Activated naive CD4-positive, alpha-beta T cell treated with anti-CD3 and anti-CD28 coated beads, Interleukin-2, amount 10 ng/mL, durations not matched to agents 7 days and 5 days (primary cell): ENCODE results near the gene ADGRG4.
A peak's percentile ranks its signal among the peaks of the same experiment; 100 is the strongest.
"Not testable (repeated sequence)": the region's sequence is repeated elsewhere in the genome, so short reads cannot be mapped to it uniquely, and the experiment has no call there.

ENCODE experiments used
- CTCF ChIA-PET: fragments of 350-600 bp; sonication (Branson Sonifier 250); formaldehyde crosslinking; loops from one replicate; lab custom pipeline; 2021; ENCODE audit warnings: antibody characterized with exemption; lab: Charles Lee
- DNase-seq: peaks from one replicate; pipeline ENCODE4 v3.0.0-alpha.2; 2020
- H3K27ac Mint-ChIP-seq: one replicate; pipeline ENCODE4 v1.8.0; 2021; ENCODE audit warnings: mild to moderate bottlenecking, moderate library complexity, mixed read lengths
- H3K27me3 Mint-ChIP-seq: one replicate; pipeline ENCODE4 v1.8.0; 2021; ENCODE audit warnings: mild to moderate bottlenecking, mixed read lengths
- H3K36me3 Mint-ChIP-seq: one replicate; pipeline ENCODE4 v1.8.0; 2021; ENCODE audit warnings: mixed read lengths
- H3K4me1 Mint-ChIP-seq: one replicate; pipeline ENCODE4 v1.8.0; 2021; ENCODE audit warnings: mixed read lengths
- H3K4me3 Mint-ChIP-seq: one replicate; pipeline ENCODE4 v1.8.0; 2021; ENCODE audit warnings: mild to moderate bottlenecking, moderate library complexity, mixed read lengths
- H3K9me3 Mint-ChIP-seq: one replicate; pipeline ENCODE4 v1.8.0; 2021; ENCODE audit warnings: mixed read lengths

Gene ADGRG4

GRCh38 chrX:136300721-136301120 lies at the start of gene ADGRG4:
TSS of gene ADGRG4 (plus strand) at chrX:136300963. CDS start at chrX:136308778, 7,815 bp downstream.
- CTCF ChIA-PET, DNase-seq, H3K4me3 Mint-ChIP-seq, H3K27ac Mint-ChIP-seq, H3K36me3 Mint-ChIP-seq, H3K4me1 Mint-ChIP-seq, H3K9me3 Mint-ChIP-seq, H3K27me3 Mint-ChIP-seq: not testable (repeated sequence)

- H3K4me1 Mint-ChIP-seq: peaks cover 15% of the 10 kb centered on the region
- H3K27ac Mint-ChIP-seq: peak within 1 kb of the TSS; percentile 80
These were observed 49.4 kb upstream of the ADGRG4 start, which contains the start of gene MAP7D3 for GRCh38 chrX:136251041-136251991. TSS of gene MAP7D3 (minus strand) at chrX:136251400. CDS start at chrX:136251358, 42 bp downstream.

GRCh38 chrX:136255541-136255940 lies 45.2 kb upstream of the ADGRG4 start:
- H3K4me3 Mint-ChIP-seq: no peak overlapping the region
- CTCF ChIA-PET: no interaction called here
- peaks cover 22% of the 10 kb centered on the region for H3K4me1 Mint-ChIP-seq
- H3K27me3 Mint-ChIP-seq: no peaks in the 10 kb centered on the region
- no peaks in the 10 kb centered on the region for H3K36me3 Mint-ChIP-seq
- no peak overlapping the region for H3K27ac Mint-ChIP-seq
- no peaks in the 10 kb centered on the region for H3K9me3 Mint-ChIP-seq
- DNase-seq: no peak

More at GRCh38 chrX:136251041-136251991, 49.4 kb upstream of the ADGRG4 start, which contains the start of gene MAP7D3:
- peak; percentile 76 for DNase-seq
- CTCF ChIA-PET: no interaction called here
- H3K36me3 Mint-ChIP-seq: no peaks in the 10 kb centered on the region
- peak within 1 kb of the TSS; percentile 87 for H3K4me3 Mint-ChIP-seq
- H3K9me3 Mint-ChIP-seq: no peaks in the 10 kb centered on the region
- H3K27me3 Mint-ChIP-seq: no peaks in the 10 kb centered on the region

GRCh38 chrX:136256026-136256425 lies 44.7 kb upstream of the ADGRG4 start:
- Mint-ChIP-seq H3K27me3 (no peaks in the 10 kb centered on the region), H3K4me3 (no peak overlapping the region), H3K4me1 (peaks cover 26% of the 10 kb centered on the region), H3K9me3 (no peaks in the 10 kb centered on the region), H3K27ac (no peak overlapping the region), H3K36me3 (no peaks in the 10 kb centered on the region)
- no peak for DNase-seq
- CTCF ChIA-PET: no interaction called here

GRCh38 chrX:136258951-136259350 lies 41.8 kb upstream of the ADGRG4 start:
- DNase-seq: no peak
- CTCF ChIA-PET: no interaction called here
- Mint-ChIP-seq H3K27me3 (no peaks in the 10 kb centered on the region), H3K36me3 (no peaks in the 10 kb centered on the region), H3K4me3 (no peak overlapping the region), H3K9me3 (no peaks in the 10 kb centered on the region), H3K27ac (no peak overlapping the region), H3K4me1 (peaks cover 23% of the 10 kb centered on the region)

- no peaks in the 10 kb centered on the region for H3K27me3 Mint-ChIP-seq
- no peaks in the 10 kb centered on the region for H3K36me3 Mint-ChIP-seq
- DNase-seq: no peak
- CTCF ChIA-PET: no interaction called here
- no peak overlapping the region for H3K4me3 Mint-ChIP-seq
- no peaks in the 10 kb centered on the region for H3K9me3 Mint-ChIP-seq
- H3K27ac Mint-ChIP-seq: peak overlapping the region; percentile 72
- H3K4me1 Mint-ChIP-seq: peaks cover 23% of the 10 kb centered on the region
These were observed 41.2 kb upstream of the ADGRG4 start for GRCh38 chrX:136259543-136259942.

GRCh38 chrX:136260776-136261175 lies 40.0 kb upstream of the ADGRG4 start:
- DNase-seq: no peak
- peaks cover 23% of the 10 kb centered on the region for H3K4me1 Mint-ChIP-seq
- H3K4me3 Mint-ChIP-seq: no peak overlapping the region
- no peaks in the 10 kb centered on the region for H3K9me3 Mint-ChIP-seq
- H3K27me3 Mint-ChIP-seq: no peaks in the 10 kb centered on the region
- CTCF ChIA-PET: no interaction called here
- H3K36me3 Mint-ChIP-seq: no peaks in the 10 kb centered on the region
- no peak overlapping the region for H3K27ac Mint-ChIP-seq

GRCh38 chrX:136261321-136261720 lies 39.4 kb upstream of the ADGRG4 start:
- DNase-seq: no peak
- Mint-ChIP-seq H3K27ac (no peak overlapping the region), H3K36me3 (no peaks in the 10 kb centered on the region), H3K27me3 (no peaks in the 10 kb centered on the region), H3K9me3 (no peaks in the 10 kb centered on the region), H3K4me1 (peaks cover 23% of the 10 kb centered on the region), H3K4me3 (no peak overlapping the region)
- CTCF ChIA-PET: no interaction called here

GRCh38 chrX:136262243-136262642 lies 38.5 kb upstream of the ADGRG4 start:
- H3K9me3 Mint-ChIP-seq: no peaks in the 10 kb centered on the region

GRCh38 chrX:136262812-136263315 lies 37.9 kb upstream of the ADGRG4 start:
- Mint-ChIP-seq H3K9me3 (no peaks in the 10 kb centered on the region), H3K4me1 (peaks cover 21% of the 10 kb centered on the region), H3K36me3 (no peaks in the 10 kb centered on the region), H3K4me3 (no peak overlapping the region), H3K27me3 (no peaks in the 10 kb centered on the region), H3K27ac (no peak overlapping the region)
- CTCF ChIA-PET: no interaction called here
- DNase-seq: no peak

More at GRCh38 chrX:136262243-136262642, 38.5 kb upstream of the ADGRG4 start:
- CTCF ChIA-PET: no interaction called here
- no peak for DNase-seq
- Mint-ChIP-seq H3K36me3 (no peaks in the 10 kb centered on the region), H3K4me1 (peaks cover 22% of the 10 kb centered on the region), H3K4me3 (no peak overlapping the region), H3K27me3 (no peaks in the 10 kb centered on the region), H3K27ac (no peak overlapping the region)

GRCh38 chrX:136266828-136267227 lies 33.9 kb upstream of the ADGRG4 start:
- CTCF ChIA-PET: interaction anchor here (0.9 to 1.5 kb wide), 3 partner anchors 63 to 238 kb away, joined by 3 to 4 read pairs (median 4); no protein-coding TSS in a partner anchor
- H3K4me3 Mint-ChIP-seq: no peak overlapping the region
- H3K4me1 Mint-ChIP-seq: peaks cover 2% of the 10 kb centered on the region
- H3K27ac Mint-ChIP-seq: no peak overlapping the region
- no peaks in the 10 kb centered on the region for H3K36me3 Mint-ChIP-seq
- DNase-seq: no peak
- H3K9me3 Mint-ChIP-seq: no peaks in the 10 kb centered on the region
- H3K27me3 Mint-ChIP-seq: no peaks in the 10 kb centered on the region

- DNase-seq: peak; percentile 63
- CTCF ChIA-PET: interaction anchor here (0.7 to 2.9 kb wide), 10 partner anchors 15 to 240 kb away, joined by 3 to 20 read pairs (median 4); no protein-coding TSS in a partner anchor
- peaks cover 2% of the 10 kb centered on the region for H3K4me1 Mint-ChIP-seq
- no peaks in the 10 kb centered on the region for H3K9me3 Mint-ChIP-seq
- no peaks in the 10 kb centered on the region for H3K27me3 Mint-ChIP-seq
- H3K36me3 Mint-ChIP-seq: no peaks in the 10 kb centered on the region
- no peak overlapping the region for H3K4me3 Mint-ChIP-seq
- no peak overlapping the region for H3K27ac Mint-ChIP-seq
These were observed 32.4 kb upstream of the ADGRG4 start for GRCh38 chrX:136268051-136269048.

GRCh38 chrX:136269921-136270320 lies 30.8 kb upstream of the ADGRG4 start:
- Mint-ChIP-seq H3K27ac (no peak overlapping the region), H3K36me3 (no peaks in the 10 kb centered on the region), H3K9me3 (no peaks in the 10 kb centered on the region), H3K27me3 (no peaks in the 10 kb centered on the region), H3K4me1 (peaks cover 2% of the 10 kb centered on the region), H3K4me3 (no peak overlapping the region)
- no peak for DNase-seq
- CTCF ChIA-PET: interaction anchor here (0.8 to 2.9 kb wide), 2 partner anchors 107 to 242 kb away, joined by 4 to 20 read pairs; no protein-coding TSS in a partner anchor
